Pulmonary artery endothelial cell (primary cell): ENCODE data around the gene SMIM20. TPM values are rescaled to one million over a fixed set of nuclear protein-coding genes. Genes with fewer than 3 reads are reported as not detected.
"Not testable (repeated sequence)": the region's sequence is repeated elsewhere in the genome, so short reads cannot be mapped to it uniquely, and the experiment has no call there.

Source experiments
- DNase-seq: peaks from one replicate; pipeline ENCODE4 v3.0.0-alpha.2; 2011; ENCODE audit warnings: low read depth, low spot score
- total RNA-seq: library from RNA; depleted of rRNA; stranded (reverse); fragments of >200 nt; gene quantifications from 2 replicates; pipeline ENCODE4 v1.2.3, GENCODE V29; 2014

Gene SMIM20
- 20.7 and 24.6 TPM in 2 replicates for total RNA-seq

DNA sequence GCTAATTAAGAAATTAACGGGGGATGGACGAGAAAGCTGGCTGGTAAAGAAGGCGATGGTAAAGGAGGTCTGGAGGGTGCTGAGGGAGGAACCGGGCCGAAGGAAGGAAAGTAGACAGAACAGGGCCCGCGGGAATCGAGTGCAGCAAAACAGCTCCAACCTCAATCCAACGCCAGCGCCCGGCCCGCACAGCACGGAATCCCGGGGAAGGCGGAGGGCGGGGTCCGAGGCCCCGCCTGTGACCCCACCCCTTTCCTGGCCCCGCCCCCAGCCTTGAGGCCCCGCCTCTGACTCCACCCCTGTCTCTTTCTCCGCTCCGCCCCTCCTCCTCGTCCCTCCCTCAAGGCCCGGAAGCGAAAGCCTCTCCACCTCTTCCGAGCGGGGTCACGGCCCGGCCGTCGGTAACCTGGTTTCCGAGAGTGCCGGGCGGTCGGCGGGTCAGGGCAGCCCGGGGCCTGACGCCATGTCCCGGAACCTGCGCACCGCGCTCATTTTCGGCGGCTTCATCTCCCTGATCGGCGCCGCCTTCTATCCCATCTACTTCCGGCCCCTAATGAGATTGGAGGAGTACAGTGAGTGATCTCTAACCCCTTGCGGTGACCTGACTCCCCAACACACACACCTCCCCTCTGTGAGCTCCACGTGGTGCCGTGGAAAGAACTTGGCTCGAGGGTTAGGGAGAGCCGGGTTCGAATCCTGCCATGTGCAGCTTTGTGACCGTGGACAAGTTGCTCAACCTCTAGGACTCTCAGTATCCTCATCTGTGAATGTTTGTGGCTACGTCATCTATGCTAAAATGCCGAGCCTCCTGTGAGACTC lies at the start of gene SMIM20:
SMIM20 (plus strand) TSS at position 370 of the 819 bp plus-strand sequence; CDS start at position 464, 94 bp downstream.
- peak; percentile 49 for DNase-seq

DNA sequence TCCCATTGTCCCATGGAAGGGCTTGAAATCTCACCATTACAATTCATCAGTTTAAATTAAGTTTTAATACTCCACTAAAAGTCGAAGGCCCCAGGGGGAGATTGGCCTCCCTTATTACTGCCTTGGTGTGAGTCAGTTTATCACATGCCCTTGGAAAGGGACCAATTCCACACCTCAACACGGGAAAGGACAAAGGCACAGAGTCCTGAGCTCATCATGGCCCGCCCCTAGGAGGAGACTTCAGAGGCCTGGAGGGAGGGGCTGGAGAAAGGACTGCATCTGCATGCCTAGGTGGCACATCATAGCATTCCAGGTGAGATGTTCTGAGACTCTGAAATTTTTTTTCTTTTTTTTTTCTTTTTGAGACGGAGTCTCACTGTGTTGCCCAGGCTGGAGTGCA lies 48.4 kb upstream of the SMIM20 start:
- no peak for DNase-seq

DNA sequence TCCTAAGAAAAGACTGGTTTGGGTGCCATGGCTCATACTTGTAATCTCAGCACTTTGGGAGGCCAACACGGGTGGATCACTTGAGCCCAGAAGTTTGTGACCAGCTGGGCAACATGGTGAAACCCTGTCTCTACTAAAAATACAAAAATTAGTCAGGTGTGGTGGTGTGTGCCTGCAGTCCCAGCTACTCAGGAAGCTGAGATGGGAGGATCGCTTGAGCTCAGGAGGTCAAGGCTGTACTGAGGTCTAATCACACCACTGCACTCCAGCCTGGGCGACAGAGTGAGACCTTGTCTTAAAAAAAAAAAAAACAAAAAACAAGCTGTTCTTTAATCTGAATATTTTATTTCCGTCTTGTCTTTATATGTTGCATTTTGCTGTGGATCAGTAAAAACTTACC lies 47.6 kb upstream of the SMIM20 start:
- not testable (repeated sequence) for DNase-seq

DNA sequence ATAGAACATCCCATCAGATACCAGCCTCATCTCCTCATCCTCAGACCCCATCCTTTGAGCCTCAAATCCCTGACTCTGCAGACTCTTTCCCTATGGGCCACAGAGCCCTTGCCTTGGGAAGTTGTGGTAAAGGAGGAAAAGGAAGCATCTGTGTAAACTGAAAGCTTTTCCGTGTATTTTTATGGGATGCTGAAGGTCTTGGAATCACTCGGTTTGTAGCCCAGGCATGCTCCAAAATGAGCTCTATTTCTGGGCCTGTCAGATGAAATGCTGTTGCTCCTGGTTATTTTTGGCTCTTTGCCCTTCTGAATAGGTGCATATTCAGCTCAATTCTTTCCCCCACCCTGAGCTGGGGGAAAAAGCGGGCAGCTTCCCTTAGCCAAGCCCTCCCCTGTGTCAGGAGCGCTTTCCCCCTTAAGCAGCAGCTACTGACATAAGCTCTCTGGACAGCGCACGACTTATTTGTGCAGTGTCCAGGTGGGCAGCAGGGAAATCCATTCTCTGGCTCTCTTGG lies 46.2 kb upstream of the SMIM20 start:
- DNase-seq, result no peak

DNA sequence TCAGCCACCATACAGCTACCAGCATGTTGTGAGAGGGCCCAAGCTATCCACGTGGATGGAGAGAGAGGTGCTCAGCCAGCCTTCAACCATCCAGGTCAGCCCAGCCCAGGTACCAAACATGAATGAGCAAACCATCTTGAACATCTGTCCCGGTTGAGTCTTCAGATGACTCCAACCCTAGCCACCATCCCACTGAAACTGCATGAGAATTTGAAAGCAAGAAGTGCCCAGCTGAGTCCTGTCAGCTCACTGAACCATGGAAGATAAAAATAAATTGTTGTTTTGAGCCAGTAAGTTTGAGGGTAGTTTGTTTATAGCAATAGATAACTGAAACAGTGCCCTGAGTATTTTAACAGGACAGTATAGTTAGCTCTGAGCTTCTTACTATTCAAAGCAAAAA lies 43.9 kb upstream of the SMIM20 start:
- no peak for DNase-seq

DNA sequence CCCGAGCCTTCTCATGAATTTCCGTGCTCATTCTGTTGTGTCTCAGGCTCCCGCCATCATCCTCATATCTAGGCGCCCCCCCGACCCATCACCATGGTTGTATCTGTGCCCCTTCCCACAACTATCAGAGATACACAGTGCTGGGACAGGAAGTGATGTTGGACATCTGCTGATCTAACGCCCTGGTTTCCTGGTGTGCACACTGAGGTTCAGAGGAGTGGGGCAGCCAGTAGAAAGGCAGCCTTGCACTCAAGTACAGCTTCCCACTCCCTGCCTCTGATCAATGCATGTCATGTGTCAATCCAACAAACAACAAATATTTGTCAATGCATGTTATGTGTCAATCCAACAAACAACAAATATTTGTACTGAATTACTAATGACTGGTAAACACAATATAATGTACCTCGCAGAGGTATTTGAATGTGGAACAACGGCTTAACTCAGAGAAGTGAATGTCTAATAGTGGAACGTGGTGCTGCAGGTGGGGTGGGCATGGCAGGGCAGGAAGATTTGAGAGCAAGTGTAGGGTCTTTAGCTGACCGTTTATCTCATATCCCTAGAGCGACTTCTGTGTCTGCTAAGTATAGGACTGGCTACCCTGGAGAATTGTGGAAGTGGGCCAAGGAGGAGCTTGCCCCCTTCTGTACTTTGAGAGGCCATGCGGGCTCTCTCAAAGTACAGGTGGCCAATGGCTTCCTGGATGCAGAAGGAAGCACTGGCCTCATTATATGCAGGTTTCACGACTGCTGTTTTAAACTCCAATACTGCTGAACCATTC lies 41.0 kb upstream of the SMIM20 start:
- no peak for DNase-seq

DNA sequence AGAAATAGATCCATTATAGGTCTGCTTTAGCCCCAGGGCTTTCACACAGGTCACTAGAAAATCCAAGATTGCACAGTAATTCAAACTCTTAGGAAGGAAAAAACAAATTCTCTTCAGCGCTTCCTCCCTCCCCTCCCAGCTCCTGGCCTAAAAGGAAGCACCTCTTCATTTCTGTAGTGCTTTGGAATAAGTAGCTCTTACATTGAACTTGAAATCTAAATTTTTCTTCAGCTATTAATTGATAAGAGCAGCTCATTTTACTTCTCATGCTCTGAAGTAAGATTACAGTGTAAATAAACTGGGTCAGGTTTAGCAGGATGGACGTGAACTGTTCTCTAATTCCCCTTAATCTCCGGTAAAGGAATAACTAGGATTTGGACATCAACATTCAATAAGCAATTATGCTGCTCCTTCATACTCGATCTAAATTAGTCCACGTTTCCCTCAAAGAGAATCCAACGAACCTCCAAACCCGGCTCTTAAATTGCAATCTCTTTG lies 40.3 kb upstream of the SMIM20 start:
- no peak for DNase-seq

DNA sequence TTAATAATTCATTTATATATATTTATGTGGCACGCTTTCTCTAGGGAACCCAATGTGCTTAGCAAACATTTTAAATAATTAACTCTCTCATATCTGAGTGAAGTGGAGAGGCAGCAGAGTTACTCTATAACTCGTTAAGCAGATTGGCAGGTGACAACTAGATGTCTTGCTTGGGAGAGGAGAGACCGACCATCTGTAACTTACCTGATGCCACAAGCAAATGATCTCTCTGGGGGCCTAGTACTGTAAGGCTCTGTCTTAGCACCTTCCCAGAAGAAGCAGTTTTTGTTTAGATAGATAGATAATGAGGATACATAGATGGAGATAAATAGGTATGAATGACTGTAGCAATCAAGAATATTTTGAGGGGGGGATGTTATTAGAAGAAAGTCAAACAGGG lies 39.4 kb upstream of the SMIM20 start:
- DNase-seq, result no peak

DNA sequence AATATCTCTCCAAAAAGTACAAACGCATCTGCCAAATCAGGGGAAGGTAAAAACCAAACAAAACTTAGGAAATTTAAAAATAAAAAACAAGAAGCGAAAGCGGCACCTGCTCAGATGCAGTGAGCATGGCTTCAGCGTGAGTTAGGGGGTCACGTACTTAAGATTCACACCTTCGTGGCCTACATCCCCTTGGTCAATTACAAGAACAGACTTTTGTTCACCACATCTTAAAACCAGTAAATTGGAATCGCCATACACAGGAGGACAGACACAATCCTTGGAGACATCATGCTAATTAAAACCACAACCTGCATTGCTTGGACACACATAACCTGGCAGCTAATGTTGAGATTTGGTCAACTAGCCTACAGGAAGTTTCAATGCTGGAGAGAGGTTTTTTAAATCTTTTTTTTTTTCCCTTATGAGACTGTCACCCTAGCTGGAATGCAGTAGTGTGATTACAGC lies 38.7 kb upstream of the SMIM20 start:
- DNase-seq, result no peak

DNA sequence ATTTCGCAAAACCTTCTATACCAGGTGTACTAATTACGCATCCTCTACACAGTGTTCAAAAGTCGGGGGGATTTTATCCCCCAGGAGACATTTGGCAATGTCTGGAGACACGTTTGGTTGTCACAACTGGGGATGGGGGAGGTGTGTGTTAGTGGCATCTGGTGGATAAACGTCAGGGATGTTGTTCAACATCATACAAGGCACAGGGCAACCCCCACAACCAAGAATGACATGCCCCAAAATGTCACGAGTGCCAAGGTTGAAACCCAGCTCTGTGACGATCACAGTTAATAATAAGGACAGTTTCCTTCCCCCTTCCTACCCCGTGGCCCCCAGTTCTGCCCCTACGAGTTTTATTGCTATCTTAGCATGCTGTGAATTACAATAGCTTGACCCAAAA lies 35.3 kb upstream of the SMIM20 start:
- DNase-seq, result no peak

DNA sequence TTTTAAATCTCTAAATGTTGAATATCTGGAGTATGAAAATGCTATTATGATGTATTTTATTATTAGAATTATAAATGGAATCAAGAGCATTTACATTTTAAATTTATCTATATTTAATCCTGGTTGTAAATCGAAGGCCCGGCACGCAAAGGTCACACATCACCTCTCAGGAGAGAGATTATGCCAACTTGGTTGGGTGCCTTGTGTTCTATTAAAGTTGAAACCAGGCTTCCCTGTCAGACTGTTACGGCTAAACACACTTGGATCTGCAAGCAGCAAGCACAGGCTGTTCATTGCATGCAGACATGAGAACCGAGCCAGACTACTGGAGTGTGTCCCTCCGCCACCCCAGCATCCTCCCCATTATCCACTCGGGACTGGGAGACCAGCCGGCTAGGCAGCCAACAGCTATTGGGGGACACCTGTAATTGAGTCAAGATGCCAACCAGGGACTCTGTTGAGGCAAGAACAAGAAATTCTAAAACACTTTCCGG lies 34.9 kb upstream of the SMIM20 start:
- no peak for DNase-seq

DNA sequence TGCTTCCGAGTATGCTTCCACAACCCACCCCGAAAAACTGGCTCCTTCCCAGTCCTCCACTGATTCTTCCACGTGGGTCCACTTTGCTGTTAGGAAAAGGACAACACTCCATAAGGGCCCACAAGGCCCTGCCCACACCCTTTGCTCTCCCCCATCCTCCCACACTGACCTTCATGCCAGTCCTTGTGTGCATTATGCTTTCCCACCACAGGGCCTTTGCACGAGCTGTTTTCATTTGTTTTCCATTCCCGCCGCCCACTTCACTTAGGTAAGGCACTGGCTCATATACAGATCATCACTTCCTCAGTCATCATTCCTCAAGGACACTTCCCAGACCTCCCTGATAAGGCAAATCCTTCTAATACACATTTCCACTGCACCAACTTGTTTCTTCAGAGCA lies 34.4 kb upstream of the SMIM20 start:
- no peak for DNase-seq

DNA sequence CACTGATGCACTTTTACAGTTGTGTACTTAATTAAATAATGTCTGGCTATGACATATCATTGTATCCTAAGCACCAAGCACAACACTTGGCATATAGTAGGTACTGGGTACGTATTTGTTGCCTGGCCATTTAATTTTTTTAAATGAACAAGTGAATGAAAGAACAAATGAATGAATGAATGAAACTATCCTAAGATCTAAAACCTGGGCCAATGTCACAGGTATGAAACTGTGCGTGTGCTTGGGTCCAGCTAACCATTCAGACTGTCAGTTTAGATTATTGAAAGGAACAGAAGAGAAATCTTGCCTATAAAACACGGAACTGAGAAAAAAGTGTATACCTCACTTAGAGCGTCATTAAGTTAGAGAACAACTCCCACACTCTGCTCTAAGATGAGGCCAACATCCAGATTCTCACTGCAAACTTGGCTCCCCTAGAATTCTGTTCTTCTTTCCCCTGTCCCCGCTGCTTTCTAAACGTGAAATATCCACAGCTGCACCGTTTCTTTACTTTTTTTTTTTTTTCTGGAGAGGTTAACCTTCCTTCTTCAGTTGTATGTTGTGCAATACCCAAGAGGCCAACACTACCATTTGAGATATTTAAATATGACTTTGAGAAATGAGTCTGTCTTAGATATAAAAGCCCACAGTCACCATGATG lies 33.9 kb upstream of the SMIM20 start:
- DNase-seq, result no peak

DNA sequence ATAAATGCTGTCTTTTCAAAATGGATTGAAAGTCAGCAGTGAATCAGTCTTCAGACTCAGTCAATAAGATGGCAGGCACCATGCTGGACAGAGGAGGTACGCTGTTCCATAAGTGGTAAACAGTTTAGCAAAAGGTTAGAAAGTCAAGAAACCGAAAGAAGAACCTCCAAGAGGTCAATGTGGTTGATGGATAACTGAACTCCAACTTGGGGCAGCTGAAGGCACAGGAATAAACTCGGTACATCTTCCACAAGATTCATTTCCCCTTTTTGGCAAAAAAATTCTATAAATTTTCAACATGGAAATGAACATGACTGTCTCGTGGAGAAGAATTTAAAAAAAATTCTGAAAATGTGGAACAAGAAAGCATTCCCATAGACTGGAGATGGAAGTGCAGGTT lies 32.8 kb upstream of the SMIM20 start:
- no peak for DNase-seq

DNA sequence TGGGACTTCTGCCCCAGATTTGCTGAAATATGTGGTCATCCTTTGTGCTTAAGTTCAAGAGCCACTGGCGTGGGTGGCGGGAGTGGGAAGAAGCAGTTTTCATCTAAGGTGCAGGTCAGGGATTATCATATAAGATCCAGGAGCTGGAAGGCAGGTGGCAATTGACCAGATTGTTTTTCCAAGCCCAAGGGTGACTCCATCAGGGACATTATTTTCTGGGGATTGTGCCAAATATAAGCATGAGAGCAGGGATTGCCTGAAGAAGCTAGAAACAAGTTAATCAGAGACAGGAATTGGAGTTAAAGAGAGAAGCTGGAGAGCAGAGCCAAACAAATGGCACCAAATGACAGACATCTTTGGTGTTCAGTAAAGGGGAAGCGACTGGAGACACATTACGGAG lies 31.8 kb upstream of the SMIM20 start:
- no peak for DNase-seq

DNA sequence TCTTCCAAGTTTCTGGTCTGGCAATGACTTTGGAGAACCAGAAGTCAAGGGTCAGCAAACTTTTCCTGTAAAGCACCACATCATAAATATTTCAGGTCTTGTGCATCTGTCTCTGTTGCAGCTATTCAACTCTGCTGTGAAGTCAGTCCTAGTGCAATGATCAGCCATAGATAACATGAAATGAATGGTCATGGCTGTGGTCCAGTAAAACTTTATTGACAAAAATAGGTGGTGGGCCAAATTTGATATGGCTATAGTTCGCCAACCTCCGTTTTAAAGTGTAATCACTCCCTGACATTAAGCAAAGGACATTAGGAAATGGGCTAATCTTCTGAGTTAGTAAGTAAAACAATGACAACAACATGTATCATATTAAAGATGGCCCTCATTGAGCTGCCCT lies 30.5 kb upstream of the SMIM20 start:
- no peak for DNase-seq

DNA sequence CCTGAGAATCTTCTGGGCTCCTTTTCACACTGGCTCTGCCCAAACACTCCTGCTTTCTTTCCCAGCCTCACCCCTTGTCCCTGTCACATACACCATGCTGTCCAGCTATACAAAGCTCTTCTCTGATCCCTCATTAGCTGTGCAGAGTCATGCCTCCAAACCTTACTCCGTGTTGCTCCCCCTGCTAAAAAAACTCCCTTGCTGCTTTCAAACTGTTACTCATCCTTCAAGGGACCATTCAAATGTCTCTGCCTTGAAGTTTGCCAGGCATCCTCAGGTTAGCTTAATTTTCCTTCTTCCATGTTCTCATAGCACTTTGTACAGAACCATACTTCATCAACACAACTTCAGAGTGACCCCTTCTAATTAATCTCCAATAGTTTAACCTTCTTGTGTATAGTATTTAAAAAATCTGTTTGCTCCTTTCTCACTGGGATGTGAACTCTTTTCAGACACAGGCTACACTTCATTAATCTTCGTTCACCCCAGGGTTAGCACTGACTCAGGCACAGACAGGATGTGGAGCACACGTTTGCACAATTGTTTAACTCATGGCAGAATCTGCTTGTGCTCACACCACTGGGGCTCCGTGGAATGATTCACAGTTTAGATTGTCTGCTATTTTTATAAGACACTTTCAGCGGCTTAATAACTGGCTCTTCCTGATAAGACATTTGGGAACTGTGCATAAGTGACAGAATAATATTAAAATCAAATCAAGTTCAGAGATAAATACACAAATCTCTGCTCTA lies 29.8 kb upstream of the SMIM20 start:
- DNase-seq, result peak; percentile 46

DNA sequence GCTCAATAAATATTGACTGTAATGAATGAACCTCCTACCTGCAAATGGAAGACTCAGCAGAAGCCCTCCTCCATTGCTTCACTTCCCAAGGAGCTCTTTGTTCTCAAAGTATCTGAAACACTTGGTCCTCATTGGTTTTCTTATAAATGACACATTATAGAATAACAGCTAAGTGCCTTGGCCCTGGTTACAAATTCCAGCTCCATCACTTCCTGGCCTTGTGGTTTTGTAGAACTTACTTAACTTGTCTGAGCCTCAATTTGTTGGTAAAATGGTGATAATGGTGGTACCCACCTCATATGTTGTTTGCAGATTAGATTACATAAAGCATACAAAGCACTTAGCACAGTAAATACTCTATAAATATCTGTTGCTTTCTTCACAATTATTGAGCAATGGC lies 25.2 kb upstream of the SMIM20 start:
- no peak for DNase-seq

DNA sequence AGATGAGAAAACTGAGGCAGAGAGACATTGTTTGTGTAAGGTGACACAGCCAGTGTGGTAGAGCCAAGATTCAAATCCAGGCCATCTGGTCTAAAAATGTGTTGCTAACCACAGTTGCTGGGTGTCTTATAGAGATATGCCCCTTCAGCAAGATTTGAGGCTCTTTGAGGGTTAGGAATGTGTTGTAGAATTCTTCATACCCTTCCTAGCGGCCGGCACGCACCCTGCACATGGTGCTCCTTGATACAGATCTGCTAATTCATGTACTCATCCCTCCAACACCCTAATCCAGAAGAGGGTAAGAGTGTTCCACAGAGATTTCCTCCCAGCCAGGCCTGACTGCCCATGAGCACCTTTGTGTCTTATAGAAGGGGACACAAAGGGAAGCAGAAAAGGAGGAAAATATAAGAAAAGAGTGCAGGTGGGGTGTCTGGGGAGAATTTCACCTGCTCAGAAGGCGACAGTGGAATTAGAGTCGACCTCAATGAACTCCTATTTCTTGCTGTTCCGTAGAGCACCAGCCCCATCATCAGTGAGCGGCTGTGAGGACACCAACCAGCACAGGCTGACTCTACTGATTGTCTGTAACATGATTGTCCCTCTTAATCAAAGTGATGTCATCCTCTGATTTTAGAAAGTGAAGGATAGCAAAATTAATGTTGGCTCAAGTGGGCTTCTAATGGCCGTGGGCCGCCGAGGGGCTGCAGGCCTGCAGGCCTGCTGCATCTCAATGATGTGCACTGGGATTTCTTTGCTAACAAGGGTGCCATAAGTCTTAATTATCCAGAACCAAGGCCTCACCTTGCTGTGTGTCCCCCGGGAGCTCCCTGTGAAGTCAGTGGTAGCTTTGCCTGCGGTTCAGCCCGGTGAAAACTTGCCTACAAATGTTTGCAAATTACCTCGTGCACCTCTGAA lies 24.2 kb upstream of the SMIM20 start:
- no peak for DNase-seq
